ENCODE results near the gene TULP3.

The TULP3 gene

DNA sequence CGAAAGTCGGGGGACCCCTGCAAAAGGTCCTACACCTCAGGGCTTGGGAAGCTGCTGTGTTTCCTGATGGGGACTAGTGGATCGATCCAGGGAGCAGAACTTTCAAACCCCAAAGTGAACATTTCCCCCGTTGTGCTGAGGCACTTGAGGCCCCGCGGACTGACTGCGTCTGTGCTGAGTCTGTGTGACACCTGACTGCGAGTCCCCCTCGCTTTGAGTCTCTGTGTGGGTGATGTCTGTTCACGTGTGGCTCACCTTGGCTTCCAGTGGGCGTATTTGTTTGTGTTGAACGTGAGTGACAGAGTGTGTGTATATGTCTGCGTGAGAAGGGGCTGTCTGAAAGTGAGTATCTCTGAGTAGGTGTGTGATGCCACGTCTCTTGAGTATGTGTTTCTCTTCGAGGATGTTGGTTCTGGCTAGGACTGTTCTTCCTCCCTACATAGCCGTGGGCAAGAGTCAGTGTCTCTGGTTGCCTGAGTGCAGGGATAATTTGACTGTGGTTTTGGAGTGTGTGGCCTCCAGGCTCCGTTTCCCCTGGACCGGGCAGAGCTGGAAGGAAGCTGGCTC is 69.8 kb downstream of the TULP3 start:
- peak in 1 of 10 donors; percentile 69 for DNase-seq
- intact Hi-C loops (cut with DNase I) = no loop called here

DNA sequence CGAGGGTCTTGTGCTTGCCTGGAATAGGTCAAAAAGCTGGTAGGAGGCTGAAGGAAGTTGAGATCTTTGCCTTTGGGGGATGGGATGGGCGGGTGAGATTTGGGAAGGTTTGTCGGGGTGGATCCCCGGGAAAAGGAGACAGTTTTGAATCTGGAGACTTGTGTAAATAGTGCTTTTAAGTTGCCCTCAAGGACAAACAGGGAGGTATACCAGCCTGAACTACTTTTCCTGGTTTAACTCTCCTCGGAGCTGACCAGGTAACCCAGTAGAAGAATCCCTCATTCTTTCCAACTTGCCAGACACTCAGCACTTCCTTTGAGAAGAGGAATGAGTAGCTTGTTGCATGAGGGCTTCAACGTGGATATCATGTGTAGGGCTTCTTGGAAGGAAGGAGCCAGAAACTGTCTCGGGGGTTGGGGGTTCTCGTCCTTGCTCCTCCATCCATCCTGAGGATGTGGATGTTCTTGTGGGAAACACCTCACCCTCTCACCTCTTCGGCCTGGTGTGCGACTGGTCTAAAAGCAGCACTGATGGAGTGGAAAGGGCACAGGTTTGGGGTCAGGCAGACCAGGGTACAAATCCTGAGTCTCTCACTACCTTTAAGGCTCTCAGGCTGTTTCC is 70.4 kb downstream of the TULP3 start:
- peak in 1 of 10 donors; percentile 23 for DNase-seq
- intact Hi-C loops (cut with DNase I) = no loop called here

DNA sequence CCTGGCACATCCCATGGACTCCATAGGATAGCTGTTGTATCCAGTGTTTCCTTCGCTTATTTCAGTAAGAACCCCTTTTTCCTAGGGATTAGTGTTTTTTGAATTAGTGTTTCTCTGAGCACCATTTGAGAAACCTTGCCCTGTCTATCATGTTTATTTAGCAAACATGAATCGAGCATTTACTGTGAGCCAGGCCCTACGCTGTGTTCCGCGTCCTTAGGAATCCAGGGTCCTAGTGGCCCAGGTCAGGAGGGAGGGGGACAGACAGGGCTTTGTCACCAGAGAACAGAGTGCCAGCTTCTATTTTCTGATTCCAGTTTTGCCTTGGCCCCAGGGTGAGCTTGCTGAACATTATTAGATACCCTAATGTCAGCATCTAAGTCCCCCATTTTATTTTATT is 71.0 kb downstream of the TULP3 start:
- intact Hi-C loops (cut with DNase I) = no loop called here
- DNase-seq = peak in 1 of 10 donors; percentile 56

- intact Hi-C loops (cut with DNase I) = no loop called here
- peak in 1 of 10 donors; percentile 43 for DNase-seq
Observed at GRCh38 chr12:2963154-2963759, 72.6 kb downstream of the TULP3 start.

DNA sequence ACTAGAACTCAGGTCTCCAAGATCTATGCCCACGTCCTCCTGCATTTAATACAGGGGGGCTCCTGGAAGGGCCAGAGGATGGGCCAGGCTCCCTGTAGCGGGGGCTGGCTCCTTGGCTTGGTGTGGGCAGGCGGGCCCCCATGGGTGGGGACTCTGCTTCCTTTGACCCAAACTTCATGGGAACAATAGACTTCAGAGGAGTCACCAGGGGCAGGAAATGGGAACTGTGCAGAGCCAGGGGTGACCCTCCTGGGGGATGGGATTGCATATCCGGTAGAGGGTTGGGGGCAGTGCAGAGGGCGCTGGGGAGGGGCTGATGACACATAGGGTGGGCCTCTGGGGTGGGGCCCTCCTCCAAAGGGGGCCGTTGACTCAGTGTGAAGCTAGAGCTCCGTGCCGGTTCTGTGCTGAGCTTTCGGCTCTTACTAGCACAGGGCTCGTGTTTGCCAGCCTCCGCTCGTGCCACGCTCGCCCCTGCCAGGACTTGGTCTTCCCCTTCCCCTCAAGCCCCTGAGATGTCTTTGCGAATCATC is 73.1 kb downstream of the TULP3 start:
- peak in 1 of 10 donors; percentile 52 for DNase-seq
- intact Hi-C loops (cut with DNase I) = no loop called here

GRCh38 chr12:2967651-2968050 is 77.0 kb downstream of the TULP3 start:
- DNase-seq = no peak
- intact Hi-C loops (cut with DNase I) = no loop called here

- intact Hi-C loops (cut with DNase I) = no loop called here
- no peak for DNase-seq
Observed at GRCh38 chr12:2970744-2971143, 80.1 kb downstream of the TULP3 start.

DNA sequence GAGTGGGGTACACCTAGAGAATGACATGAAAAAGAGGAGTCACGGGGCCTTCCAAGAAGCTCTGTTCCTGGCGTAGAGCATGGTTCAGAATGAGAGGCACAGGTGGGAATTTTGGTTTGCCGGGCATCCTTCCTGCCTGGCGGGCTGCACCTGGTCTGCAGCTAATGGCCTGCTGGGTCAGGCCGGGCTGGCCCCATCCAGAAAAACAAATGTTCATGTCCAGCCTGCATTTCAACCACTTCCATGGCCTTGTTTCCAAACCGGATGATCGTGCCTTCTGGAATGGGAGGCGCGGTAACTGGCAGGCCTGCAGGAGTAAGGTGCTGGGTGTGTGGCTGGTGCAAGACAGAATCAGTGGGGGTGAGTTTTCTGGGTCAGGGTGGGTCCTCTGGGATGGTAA is 82.9 kb downstream of the TULP3 start:
- intact Hi-C loops (cut with DNase I) = no loop called here
- no peak for DNase-seq

- DNase-seq = no peak
- intact Hi-C loops (cut with DNase I) = no loop called here
Observed at GRCh38 chr12:2974560-2974971, 83.9 kb downstream of the TULP3 start.

DNA sequence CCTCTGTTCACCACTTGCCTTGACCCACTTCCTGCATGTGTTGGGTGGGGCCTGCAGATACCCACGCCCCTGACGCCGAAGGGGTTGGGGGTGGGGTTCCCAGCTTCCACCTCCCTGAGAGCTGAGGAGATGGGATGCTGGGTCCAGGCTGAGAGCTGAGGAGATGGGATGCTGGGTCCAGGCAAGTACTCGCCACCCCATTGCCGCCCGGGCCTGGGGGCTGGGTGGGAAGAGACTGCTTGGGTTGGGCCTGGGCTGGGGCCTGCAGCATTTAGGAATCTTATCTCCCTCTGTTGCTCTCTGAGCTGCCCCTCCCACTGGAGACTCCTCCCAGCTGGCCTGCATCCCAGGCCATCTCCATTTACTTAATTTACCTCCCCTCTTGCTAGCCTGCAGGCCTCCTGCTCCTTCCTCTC is 85.9 kb downstream of the TULP3 start:
- no peak for DNase-seq
- intact Hi-C loops (cut with DNase I) = no loop called here

DNA sequence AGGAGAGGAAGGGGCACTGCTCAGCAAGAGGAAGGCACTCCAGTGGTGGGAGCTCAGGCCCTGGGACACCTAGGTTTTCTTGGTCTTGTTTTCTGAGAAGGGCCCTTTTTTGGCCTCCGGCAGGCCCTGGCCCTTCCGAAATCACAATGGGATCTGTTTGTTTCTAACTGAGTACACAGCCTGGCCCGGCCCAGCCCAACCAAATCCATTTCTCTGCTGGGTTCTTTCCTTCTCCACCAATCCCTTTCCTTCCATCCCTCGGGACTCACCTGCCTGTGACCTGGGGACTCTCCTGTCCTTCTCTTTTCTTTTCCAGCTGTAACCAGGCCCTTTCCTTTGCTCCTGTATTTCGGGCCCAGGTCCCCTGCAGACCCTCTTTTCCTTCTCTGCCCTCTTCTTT is 87.1 kb downstream of the TULP3 start:
- intact Hi-C loops (cut with DNase I) = no loop called here
- no peak for DNase-seq

DNA sequence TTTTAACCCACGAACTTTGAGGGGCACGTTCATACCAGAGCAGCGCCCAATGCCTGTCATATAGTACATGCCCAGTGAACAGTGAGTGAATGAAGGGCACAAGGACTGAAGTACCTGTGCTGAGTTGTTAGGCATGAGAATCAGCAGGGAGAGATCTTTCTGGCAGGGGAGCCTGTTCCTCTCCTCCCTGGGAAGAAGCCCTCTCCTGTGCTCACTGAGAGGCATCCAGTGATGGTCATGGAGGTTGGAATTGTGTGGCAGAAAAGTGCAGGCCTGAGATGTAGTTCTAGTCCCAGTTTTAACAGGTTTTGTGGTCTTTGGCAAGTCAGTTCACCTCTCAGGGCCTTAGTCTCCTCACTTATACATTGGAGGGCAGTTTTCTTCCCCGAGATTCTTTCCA is 89.1 kb downstream of the TULP3 start:
- no peak for DNase-seq
- intact Hi-C loops (cut with DNase I) = no loop called here

GRCh38 chr12:2980630-2981029 is 89.9 kb downstream of the TULP3 start:
- intact Hi-C loops (cut with DNase I) = no loop called here
- no peak for DNase-seq

DNA sequence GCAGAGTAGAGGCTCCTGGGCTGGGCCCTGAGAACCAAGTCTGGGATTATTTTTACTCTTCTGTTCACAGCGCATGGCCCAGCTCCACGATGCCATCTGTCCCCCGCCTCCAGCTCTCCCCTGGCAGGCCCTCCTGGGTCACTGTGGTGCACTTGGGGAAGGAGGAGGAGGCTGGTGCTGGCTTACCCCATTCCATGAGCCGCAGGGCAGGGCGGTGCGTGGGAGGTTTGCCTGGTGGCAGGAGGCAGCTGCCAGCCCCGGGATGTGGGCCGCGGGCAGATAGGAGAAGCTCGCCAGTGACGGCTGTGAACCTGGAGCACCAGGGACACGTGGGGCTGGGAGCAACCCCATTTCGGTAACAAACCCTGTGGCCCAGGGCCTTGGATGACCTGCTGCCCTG is 91.7 kb downstream of the TULP3 start:
- peak in 8 of 10 donors; percentile 31 to 92 (median 55) for DNase-seq

DNA sequence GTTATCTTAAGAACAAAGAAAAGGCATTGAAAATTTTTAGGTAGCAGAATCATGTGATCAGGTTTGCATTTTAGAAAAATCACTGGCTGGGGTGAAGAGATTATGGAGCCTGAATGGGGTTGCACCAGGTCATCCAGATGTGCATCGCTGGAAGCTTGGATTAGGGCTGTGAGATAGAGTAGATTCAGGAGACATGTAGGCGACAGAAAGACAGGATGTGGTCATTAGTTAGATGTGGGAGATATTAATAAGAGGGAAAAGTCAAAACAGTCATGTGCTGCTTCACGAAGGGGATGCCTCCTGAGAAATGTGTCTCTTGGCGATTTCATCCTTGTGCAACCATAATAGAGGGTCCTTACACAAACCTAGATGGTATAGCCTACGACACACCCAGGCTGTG is 93.6 kb downstream of the TULP3 start:
- DNase-seq = no peak
- intact Hi-C loops (cut with DNase I) = no loop called here

More for the DNA sequence above, 91.7 kb downstream of the TULP3 start:
- intact Hi-C loops (cut with DNase I) = no loop called here

DNA sequence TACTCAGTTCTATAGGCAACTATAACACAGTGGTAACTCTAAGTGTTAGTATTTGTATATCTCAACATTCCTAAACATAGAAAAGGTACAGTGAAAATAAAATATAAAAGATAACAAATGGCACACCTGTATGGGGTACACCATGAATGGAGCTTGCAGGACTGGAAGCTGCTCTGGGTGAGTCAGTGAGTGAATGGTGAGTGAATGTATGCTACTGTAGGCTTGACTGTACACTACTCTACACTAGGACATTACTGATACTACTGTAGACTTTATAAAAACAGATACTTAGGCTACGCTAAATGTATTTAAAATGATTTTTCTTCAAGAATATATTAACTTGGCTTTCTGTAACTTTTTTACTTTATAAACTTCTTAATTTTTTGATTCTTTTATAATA is 94.0 kb downstream of the TULP3 start:
- DNase-seq = no peak
- intact Hi-C loops (cut with DNase I) = no loop called here

DNA sequence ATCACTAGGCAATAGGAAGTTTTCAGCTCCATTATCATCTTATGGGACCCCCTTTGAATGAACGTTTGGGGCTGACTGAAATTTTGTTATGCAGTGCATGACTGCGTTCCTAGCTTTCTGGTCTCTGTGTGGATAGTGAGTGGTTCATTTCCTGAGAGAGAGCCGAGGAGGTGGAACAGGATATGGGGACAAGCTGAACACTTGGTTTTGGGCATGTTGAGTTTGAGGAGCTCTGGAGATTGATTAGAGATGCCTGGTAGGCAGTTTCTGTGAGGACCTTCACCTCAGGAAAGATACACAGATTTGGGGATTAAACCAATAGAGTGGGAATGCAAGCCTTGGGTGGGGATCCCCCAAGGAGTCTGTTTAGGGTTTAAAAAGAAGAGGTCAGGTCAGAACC is 96.2 kb downstream of the TULP3 start:
- intact Hi-C loops (cut with DNase I) = no loop called here
- DNase-seq = no peak

DNA sequence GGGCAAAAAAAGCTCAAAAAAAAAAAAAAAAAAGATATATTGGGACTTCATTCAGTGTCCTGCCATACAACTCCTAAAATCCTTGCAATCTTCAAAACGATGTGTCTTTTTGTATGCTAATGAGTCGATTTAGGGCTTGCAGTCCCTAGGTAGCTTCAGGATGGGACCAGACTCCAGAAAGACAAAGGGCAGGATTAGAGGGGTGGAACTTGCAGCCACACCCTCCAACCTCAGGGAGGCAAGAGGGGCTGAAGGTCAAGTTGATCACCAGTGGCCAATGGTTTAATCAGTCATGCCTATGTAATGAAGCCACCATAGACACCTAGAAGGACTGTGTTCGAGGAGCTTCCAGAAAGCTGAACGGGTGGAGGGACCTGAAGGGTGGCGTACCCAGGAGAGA is 97.8 kb downstream of the TULP3 start:
- intact Hi-C loops (cut with DNase I) = no loop called here
- no peak for DNase-seq

Data from posterior cingulate gyrus (tissue), 11 donors.